ENCODE results near the gene ADAMTS2.

Gene ADAMTS2

DNA sequence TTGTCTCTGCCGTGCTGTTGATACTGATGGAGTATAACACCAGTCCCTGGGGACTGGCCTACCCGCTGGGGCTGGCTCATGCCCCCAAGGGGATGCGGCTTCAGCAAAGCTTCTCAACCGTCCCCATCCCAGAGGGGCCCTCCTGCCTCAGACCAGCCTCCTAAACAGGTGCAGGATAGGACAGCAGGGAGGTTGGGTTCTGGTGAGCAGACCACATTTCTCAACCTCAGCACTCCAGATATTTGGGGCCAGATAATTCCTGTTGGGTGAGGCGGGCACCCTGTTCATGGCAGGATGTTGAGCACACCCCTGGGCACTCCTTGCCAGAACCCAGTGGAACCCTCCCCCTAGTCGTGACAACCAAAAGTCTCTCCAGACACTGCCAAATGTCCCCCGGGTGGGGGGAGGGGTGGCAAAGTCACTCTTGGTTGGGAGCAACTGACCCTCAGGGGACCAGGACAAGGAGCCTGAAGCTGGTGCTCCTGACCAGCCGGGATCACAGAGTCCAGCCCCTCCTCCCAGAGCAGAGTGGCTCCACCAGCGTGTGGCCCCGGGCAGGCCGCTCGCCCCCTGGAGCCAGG, 177.3 kb downstream of the ADAMTS2 start:
- no peak for DNase-seq

DNA sequence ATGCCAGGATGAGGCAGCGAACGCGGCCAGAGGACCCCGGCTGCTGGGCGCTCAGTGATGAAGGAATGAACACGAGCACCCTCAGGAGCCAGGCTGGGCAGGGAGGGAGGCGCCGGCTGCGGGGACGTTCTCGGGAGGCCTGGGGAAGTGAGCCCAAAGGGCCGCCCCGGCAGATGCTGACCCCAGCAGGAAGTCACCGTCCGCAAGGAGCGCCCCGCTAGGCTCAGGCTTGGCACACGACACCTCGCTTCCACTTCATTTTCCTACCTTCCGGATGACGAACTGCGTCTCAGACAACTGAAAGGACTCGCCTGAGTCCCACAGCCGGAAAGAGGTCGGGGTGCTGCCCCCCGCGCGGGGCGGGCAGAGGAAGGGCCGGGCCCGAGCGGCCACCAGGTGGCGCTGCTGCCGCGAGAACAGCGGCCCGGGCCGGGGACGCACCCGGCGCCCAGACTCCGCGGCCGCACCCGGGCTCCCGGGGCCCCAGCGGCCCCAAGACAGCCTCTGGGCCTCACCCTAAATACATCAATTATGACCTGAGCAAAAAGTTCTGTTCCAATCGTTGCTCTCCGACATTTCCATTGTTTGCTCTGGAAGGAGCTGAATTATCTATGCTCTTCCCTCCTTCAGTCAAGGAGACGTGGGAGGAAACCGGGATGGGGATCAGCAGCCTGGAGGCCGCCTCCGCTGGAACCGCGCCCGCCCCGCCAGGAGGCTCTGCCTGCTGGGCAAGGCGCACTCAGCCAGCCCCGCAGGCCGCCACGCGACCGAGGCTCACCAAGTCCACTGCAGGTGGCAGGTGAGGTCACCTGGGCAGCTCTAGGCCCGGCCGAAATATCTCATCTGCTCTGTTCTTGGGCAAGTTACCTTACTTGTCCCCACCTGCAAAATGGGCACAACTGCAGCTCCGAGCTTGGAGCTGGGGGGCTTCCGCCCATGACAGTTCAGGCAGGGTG, 178.1 kb downstream of the ADAMTS2 start:
- no peak for DNase-seq

DNA sequence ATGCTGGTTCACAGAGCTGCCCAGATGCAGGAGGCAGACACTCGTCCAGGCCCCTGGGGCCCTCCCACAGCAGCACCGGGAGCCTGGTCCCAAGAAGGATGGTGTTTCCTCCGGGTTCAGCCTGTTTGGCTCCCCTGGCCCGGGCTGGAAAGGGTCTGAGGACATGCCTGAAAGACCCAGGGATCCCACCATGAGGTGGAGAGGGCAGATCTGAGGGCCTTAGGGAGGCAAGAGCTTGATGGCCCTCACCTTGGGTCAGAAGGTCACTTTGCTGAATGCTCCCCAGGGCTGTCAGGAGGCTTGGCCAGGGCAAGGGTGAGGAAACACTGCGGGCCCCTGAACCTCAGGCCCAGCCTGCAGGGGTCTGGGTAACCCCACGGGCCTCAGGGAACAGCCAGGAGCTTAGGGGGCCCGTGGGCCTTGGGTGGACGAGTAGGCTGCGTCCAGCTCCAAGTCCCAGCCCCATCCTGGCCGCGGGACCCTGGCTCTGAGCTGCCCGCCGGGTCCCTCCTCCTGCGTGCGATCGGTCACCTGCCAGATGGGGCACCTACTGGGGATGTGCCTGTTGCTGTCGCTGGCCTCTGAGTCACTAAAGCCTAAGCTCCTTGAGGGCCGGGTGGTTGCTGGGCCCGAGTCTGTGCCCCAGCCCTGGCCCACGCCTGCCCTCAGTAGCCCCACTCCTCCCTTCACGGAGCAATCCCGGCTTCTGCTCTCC, 178.9 kb downstream of the ADAMTS2 start:
- no peak for DNase-seq

DNA sequence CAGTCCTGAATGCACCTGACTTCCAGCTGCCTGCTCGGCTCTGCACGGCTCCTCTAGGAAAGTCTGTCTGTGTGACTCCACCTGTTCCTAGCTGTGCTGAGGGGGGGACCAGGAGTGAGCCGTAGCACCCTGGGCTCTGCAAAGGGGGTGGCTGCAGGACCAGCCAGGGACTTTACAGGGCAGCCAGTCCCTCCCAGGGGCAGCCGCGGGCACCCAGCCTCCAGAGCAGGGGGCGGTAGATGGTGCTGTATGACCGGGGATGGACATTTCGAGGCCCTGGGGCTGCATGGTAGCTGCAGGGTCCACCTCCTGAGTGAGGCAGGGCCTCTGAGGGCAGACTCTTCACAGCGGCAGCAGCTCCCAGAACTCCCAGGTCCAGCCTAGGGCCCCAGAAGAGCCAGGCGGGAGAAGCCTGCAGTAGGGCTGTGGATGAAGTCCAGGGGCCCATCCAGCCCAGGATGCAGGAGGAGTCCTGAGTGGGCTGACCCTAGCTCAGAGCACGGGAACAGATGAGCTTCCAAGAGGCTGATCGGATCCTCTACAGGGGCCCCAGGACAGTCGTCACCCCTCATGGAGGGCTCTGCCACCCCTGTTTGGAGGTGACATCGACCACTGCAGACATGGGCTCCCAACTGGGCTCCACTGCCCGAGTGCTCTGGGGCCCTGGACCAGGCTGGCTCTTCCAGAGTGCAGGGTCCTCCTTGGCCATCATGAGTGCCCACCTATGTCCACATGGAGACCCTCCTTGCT, 179.7 kb downstream of the ADAMTS2 start:
- DNase-seq, result no peak

DNA sequence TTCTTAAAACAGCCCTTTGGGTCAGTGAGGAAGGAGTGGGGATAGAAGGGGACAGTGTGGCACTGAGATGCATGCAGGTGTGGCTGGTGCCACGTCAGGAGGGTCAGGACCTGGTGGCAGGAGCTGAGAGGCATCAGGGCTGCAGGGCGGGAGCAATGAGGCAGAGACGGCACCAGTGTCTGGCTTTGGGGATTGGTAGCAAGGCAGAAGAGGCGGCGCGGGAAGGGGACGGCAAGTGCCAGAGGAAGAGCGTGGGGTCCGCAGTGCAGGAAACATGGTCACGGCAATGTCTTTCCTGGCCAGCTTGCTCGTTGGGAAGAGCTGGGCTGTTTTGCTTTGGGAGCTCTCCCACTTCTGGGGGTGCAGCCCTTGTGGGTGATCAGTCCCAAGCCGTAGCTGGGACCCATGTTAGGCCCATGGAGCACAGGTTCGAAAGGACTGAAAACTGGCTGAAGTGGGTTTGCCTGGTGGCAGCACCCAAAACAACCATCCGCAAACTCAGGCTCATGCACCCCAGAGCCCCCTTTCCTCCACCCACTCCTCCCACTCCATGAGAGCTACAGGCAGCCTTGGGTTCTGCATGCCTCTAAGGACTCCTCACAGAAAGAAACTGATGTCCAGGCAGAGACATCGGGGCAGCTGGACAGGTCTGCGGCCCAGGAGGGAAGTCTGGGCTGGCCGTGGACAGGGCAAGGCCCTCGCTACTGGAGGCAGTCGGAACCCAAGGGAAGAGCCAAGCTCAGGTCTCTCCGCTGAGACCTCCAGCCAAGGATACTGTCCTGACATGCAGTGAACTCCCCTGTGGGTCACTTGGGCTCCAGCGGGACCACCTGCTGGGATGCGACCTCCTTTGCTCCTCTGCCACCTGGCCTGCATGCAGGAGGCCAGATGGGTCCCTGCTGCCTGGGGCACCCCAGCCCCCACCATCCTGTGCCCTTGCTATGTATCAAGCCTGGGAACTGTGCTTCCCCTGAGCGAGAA, 180.6 kb downstream of the ADAMTS2 start:
- no peak for DNase-seq

DNA sequence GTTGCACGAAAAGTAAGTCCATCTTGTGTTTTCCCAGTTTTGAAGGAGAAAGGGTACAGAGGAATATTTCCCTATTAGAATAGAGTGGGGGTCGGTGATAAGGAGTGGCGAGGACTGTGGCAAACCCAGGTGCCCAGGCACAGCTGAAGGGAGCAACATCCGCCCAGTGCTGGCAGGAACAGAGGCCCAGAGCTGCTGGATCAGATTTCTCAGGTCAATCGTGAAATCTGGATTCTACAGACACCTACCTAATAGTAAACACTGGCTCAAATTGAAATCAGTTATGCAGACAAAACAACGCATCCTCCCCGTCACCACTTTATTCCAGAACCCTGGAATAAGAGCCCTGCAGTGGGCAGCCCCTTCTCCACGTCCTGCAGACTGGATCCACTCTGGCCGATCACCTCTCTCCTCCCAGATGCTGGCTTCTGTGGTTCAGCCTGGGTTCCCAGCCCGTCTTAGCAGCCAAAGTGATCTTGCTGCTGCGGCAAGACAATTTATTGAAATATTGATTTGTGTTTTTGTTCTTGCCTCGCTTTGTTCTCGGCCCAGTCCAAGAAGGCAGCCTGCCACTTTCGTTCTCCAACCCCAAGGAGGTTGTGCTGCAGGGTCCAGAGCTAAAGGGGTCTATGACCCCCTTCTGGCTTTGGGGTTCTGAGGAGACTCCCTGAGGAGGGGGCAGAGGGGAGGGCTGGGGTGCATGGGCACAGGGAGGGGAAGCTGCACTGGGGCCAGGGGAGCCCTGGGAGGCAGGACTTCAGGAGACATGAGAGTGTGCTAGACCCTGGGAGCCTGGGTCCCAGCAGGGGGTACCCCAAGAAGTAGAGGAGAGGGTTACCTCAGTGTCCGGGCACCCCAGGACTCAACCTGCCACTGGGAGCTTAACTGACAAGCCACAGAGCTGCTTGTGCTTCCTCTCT, 181.8 kb downstream of the ADAMTS2 start:
- DNase-seq, result no peak

DNA sequence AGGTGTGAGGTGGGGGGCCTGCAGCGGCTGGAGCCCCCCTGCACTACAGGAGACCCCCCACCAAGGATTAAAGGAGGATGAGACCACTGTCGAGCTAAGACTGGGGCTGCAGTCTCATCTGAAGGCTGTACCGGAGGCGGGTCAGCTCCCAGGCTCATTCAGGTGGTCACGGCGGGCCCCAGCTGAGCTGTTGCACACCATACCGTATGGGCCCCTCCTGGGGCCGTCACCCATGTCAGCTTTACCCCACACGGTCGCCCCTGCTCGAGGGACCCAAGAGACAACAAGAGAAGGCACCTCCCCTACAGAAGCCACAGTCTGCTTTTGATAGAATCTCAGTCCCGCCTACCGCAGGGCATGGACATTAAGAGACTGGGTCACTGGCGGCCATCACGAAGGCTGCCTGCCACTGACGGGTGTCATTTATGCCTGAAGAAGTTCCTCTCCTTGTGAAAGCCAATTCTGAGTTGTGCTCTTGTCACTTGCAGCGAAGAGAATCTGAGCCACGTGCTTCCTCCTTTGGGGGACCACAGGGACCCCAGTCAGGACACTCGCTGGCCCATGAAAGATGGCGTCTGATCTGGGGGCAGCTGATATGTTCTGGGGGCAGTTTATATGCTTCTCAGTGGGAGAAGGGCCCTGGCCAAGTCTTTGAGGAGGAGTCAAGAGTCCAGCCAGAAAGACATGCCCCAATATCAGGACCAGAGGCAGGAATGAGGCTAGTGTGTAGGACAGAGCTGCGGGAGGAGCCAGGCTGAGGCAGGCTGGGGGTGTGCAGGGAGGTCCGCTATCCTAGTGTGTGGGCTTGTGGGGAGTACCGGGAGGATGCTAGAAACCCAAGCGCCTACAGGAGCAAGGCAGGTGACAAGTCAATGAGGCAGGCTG, 182.7 kb downstream of the ADAMTS2 start:
- no peak for DNase-seq

DNA sequence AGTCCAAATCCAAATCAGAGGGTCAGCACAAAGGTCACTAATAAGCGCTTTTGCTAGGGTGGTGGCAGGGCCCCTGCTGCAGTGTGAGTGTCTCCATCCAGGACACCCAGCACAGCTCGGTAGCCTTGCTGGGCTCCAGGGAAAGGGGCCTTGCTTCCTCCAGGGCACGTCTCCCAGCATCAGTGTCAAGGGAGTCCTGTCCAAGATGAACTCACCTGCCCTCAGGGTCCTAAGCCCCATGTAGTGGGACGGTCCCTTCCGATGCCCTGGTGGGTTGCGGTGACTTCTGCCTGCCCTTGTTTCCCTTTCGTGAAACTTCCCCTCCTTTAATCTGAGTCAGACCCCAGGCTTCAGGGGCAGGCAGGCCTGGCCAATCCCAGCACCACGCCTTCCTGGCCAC, 183.4 kb downstream of the ADAMTS2 start:
- DNase-seq, result no peak

DNA sequence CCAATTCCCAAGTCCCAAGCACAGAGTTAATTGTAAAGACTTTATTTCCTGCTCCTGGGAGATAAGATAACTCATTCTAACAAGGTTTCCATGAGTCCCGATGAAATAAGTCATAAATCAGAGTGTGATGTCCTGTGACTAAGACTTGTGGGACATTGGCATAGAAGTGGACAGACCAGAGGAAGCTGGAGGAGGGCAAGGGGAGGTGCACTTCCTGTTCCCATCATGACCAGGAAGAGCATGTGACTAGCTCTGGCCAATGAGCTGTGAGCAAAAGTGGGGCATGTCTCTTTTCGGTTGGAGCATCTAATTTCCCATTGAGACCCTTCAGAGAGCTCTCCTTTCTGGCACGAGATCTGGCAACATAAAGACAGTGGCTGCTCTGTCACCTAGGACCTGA, 184.7 kb downstream of the ADAMTS2 start:
- DNase-seq, result no peak

DNA sequence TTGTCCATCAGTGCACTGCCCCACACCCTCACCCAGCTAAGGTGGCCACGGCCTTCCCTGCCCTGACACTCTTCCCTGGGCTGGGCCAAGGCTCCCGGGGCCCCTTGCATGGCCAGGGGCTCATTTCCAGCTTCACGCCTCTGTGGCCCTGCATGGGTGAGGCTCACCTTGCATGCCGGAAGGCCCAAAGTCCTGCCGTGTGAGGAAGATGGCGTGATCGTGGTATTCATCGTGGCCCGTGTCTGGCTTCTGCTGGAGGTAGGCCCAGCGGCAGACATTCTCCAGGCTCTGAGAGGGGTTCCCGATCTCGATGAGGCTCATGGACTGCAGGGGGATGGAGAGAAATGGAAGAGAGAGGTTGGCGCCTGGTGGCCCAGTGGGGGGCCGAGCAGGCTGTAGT, 186.7 kb downstream of the ADAMTS2 start:
- DNase-seq, result no peak

DNA sequence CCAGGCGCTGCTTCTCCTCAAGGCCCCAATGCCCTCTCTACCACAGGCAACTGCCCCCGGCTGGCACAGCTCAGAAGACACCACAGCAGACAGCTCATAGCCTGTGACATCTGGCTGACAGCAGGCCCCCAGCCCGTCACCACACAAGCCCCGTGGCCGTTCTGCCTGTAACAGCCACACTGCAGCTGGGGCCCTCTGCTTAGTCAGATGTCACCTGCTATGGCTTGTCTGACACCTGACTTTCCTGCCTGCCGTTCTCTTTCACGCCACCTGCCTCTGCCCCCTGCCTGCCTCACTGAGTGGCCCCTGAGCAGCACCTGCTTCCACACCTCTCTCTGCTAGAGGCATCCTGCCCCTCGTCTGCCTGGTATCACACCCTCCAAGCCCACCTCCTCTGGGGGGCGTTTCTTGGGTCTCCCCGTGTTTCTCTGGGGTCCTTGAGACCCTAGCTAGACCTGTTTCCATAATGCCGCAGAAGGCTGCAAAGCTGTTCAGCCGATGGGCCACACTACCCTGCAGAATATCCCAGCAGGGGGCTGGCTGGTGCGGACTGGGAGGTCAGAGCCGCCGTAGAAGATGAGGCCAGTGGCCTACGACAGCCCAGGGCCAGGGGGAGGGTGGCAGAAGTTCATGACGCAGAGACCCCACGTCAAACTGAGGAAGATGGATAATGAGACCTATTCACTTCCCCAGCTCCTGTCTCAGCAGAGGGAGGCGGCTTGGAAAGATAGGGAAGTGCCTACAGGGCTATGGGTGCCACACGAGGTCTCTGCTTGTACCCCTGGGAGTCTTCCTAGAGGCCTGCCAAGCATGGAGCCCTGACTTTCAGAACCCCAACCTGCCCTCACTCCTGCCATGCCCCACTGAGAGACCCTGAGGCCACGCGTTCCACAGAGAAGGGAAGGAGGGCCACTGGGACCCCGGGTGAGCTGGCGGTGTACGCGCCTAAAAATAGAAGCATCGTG, 190.0 kb downstream of the ADAMTS2 start:
- no peak for DNase-seq

DNA sequence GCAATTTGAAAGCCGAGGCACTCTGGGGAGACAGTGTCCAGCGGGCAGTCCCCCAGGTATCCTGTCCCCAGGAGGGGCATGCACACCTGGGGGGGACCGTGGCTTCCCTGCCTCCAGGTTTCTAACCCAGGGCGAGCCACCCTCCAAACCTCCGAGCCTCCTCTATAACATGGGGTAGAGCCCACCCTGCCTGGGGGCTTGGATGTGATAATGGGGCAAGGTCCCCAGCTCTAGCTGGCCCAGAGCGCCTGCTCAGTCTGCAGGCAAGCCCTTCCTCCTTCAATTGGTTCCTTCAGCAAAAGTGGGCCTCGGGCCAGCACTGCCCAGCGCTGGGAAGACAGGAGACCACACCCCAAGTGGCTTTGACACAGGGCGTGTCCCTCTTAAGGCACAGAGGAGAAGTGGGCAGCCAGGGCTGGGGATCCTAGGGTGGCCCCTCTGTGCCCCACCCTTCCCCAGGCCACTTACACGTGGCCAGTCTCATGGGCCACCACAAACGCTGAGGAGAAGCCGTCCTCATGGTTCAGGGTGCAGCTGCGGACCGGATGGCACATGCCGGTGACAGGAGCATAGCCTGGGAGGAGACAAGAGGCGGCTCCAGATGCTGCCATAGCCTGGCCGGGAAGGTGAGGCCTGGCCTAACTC, 190.8 kb downstream of the ADAMTS2 start:
- DNase-seq, result no peak

DNA sequence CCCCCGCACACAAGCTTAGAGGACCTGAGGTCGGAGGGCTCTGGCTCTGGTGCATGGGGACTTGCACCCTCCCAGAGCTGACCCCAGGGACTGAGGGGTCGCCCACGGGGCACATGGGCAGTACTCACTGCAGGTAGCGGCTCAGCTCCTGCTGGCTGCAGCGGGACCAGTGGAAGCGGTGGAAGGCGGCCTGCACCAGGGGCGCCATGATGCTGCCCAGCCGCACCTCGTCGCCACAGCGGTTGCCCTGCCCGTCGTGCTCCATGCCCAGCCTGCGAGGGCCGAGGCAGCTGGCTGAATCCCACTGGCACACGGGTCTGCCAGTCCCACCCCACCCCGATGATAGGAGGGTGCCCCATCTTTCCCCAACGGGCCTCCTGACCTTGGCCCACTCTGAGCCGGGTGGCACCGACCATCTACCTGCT, 191.3 kb downstream of the ADAMTS2 start:
- no peak for DNase-seq

DNA sequence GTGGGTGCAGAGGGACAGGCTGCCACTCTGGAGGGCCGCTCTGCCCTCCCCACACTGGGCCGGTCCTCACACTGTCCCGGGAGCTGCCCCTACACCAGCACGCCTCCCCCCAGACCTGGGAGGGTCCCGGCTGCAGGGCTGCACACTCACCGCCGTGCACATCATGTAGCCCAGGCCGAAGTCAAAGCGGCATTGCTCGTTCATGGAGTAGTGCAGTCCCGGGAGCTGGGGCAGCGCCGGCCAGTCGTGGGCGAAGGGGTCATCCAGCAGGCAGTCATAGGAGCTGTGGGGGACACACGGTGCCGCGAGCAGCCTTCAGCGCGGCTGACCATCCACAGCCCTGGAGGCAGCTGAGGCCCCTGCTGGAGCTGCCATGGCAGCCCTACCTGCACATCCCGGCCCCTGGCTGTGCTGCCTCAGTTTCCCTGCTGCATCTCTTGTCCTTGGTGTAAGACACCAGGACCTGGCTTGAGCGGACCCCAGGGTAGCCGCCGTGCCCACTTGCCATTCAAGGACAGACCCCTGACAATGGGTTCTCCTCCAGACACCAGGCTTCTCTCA, 191.8 kb downstream of the ADAMTS2 start:
- no peak for DNase-seq

DNA sequence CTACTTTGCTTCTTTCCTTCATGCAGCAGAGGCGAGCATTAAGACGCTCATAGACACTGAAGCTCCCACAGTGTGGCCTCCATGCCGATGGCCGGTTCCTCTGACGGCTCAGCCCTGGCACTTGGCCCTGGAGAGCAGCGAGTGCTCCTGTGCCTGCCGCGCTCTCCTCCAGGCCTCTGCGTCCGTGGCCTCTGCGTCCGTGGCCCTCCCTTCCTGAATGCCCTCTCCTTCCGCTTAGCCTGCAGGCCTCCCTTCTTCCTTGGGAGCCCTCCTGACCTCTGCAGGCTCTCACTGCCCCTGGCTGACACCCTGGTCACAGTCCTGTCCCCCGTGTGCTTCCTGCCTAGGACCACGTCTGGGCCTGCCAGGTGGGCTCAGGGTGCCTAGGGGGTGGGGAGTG, 192.3 kb downstream of the ADAMTS2 start:
- no peak for DNase-seq

DNA sequence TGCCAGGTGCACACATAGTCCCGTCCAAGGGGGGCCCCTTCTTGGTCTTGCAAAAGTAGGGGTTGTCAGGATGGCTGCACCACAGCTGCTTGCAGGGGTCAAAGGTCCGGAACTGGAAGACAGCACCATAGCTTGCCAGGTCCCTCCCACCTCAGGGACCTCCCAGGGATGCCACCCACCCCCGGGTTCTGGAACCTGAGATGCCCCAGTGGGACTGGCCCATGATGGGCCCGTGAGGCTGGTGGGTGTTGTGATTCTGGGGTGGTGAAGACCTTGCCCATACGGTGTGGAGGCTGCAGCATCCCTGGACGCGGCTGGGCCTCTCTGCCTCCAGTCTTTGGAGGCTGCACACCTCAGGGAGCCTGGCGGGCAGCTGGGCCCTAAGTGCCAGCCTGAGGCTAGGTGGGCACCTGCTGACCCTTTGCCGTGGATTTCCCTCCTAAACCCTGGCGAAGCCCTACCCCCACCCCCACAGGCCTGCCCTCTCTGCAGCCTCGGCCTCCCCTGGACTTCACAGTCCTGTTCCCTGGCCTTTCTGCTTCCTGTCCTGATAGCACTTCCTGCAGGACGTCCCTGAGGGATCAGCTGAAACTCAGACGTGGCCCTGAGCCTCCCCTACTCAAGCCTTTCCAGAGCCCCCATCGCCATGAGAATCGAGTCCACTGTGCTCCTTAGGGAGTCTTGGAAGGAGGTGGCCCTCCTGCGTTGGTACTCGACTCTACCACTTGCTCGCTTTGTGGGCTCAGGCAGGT, 192.9 kb downstream of the ADAMTS2 start:
- DNase-seq, result no peak
